Left ventricle myocardium inferior (tissue), 1 donor: ENCODE measurements around the gene DKK1. TPM values are rescaled to one million over a fixed set of nuclear protein-coding genes. Genes with fewer than 3 reads are reported as not detected.

Experiments
- DNase-seq: peaks from one replicate; pipeline ENCODE4 v3.0.0-alpha.2; 2020
- H3K27ac ChIP-seq: fragments of 200-600 bp; replicated peaks from 2 replicates; pipeline ENCODE4 v1.8.0; 2021
- H3K27me3 ChIP-seq: fragments of 200-600 bp; 2 replicates; pipeline ENCODE4 v1.8.0; 2021; ENCODE audit warnings: low read depth
- H3K36me3 ChIP-seq: fragments of 200-600 bp; 2 replicates; pipeline ENCODE4 v1.8.0; 2021
- H3K4me1 ChIP-seq: fragments of 200-600 bp; 2 replicates; pipeline ENCODE4 v1.8.0; 2021
- H3K4me3 ChIP-seq: fragments of 200-600 bp; 2 replicates; pipeline ENCODE4 v1.8.0; 2021; ENCODE audit warnings: mild to moderate bottlenecking, moderate library complexity
- H3K9me3 ChIP-seq: fragments of 200-600 bp; replicated peaks from 2 replicates; pipeline ENCODE4 v1.8.0; 2021
- CTCF ChIP-seq: fragments of 200-600 bp; IDR thresholded peaks from 2 replicates; pipeline ENCODE4 v1.8.0; 2021; ENCODE audit warnings: antibody characterized with exemption, mild to moderate bottlenecking, borderline replicate concordance
- intact Hi-C: fragments of 100-400 bp; cut with micrococcal nuclease; formaldehyde crosslinking; loops from one replicate; pipeline ENCODE4 v1.11.0; 2022
- total RNA-seq: library from RNA; stranded (reverse); fragmentation: NEBNext Ultra II Directional; extraction: Animal tissue kit (Norgen Biotek cat#: 25700); gene quantifications from one replicate; pipeline ENCODE4 v1.2.1, GENCODE V29; 2021
- donor health status: DM: no; HTN: yes; CAD: no; lungs with severe emphysema.

The DKK1 gene
- total RNA-seq, 1 donor from 2014 or later = not detected

- H3K4me1 ChIP-seq = peaks cover 13% of the 10 kb centered on the region
- no peak for TF ChIP-seq CTCF
- no peak overlapping the region for H3K4me3 ChIP-seq
- H3K36me3 ChIP-seq = peaks cover 5% of the 10 kb centered on the region
- H3K9me3 ChIP-seq = peaks cover 11% of the 10 kb centered on the region
- no peak overlapping the region for H3K27ac ChIP-seq
- no peaks in the 10 kb centered on the region for H3K27me3 ChIP-seq
- no peak for DNase-seq
- intact Hi-C loops = no loop called here
Observed at GRCh38 chr10:52276163-52276562, 37.9 kb upstream of the DKK1 start.

DNA sequence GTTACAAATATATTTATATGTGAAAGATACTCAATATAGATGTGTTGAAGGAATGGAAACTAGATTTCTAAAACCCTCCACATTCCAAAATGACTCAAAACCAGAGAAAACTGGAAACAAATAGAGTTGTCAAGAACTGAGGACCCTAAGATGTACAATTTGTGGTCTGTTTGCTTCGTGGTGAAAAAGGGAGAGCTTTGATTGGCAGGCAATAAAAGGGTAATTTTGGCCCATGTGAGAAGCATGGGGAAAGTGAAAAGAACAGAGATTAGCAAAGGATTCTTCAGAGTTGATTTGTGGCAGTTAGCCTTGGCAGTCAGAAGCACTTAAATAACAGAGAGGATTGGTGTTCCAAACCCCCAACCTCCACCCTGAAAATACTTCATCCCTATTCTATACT, 37.1 kb upstream of the DKK1 start:
- Histone ChIP-seq H3K27me3 (no peaks in the 10 kb centered on the region), H3K9me3 (peaks cover 11% of the 10 kb centered on the region), H3K27ac (no peak overlapping the region), H3K36me3 (peaks cover 2% of the 10 kb centered on the region), H3K4me1 (peaks cover 13% of the 10 kb centered on the region), H3K4me3 (no peak overlapping the region)
- intact Hi-C loops = no loop called here
- no peak for DNase-seq
- no peak for TF ChIP-seq CTCF

- TF ChIP-seq CTCF = no peak
- Histone ChIP-seq H3K27me3 (no peaks in the 10 kb centered on the region), H3K9me3 (peaks cover 11% of the 10 kb centered on the region), H3K36me3 (peaks cover 12% of the 10 kb centered on the region), H3K27ac (no peak overlapping the region), H3K4me3 (no peak overlapping the region), H3K4me1 (peaks cover 13% of the 10 kb centered on the region)
- intact Hi-C loops = no loop called here
- no peak for DNase-seq
Observed at GRCh38 chr10:52279546-52279945, 34.5 kb upstream of the DKK1 start.

DNA sequence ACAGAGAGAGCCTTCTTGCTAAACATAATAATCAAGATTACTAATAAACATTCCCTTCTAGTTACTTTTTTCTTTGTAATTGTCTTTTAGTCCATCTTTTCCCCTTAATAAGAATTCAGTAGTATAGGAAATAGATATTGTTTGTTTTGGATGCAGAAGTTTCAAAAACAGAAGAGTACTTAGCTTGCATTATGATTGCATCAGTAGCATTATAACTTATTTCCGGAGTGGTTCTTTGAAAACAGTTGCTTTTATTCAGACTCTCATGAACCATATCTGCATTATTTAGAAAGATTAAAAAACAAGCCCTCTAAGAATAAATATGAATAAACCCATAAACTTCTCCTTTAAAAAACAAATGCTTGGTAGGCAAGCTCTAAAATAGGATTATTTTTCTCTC, 34.0 kb upstream of the DKK1 start:
- Histone ChIP-seq H3K4me3 (no peak overlapping the region), H3K36me3 (peaks cover 12% of the 10 kb centered on the region), H3K27me3 (no peaks in the 10 kb centered on the region), H3K27ac (no peak overlapping the region), H3K4me1 (peaks cover 13% of the 10 kb centered on the region), H3K9me3 (peaks cover 11% of the 10 kb centered on the region)
- intact Hi-C loops = no loop called here
- TF ChIP-seq CTCF = no peak
- no peak for DNase-seq

DNA sequence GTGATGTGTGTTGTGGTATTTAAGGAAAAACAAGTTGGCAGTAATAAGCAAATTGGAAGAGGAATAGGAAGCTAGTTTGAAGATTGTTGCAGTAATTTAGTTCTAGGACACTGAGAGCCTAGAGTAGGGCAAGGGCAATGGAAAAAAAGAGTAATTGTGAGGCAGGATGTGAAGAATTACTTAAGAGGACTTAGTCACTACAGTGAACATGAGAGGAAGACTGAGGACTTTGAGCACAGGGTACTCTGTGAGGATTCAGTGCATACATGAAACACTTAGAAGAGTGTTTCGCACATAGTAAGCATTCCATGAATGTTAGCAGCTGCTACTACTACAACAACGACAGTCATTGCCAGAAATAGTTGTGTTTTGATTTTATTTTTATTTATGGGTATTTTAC, 30.9 kb upstream of the DKK1 start:
- Histone ChIP-seq H3K36me3 (peaks cover 12% of the 10 kb centered on the region), H3K4me1 (peaks cover 13% of the 10 kb centered on the region), H3K4me3 (no peak overlapping the region), H3K27ac (no peak overlapping the region), H3K9me3 (peaks cover 3% of the 10 kb centered on the region), H3K27me3 (no peaks in the 10 kb centered on the region)
- intact Hi-C loops = no loop called here
- no peak for TF ChIP-seq CTCF
- DNase-seq = no peak
